ENCODE data around the gene ZNF800. TPM values are rescaled to one million over a fixed set of nuclear protein-coding genes. Genes with fewer than 3 reads are reported as not detected.

ZNF800 gene
- total RNA-seq, 3 donors from 2014 or later, result 29.5 to 51.1 (median 31.0) TPM

GRCh38 chr7:127419196-127419595, 26.7 kb upstream of the ZNF800 start:
- Histone ChIP-seq H3K36me3 (no peaks in the 10 kb centered on the region), H3K27ac (no peak overlapping the region), H3K4me1 (no peaks in the 10 kb centered on the region), H3K27me3 (no peaks in the 10 kb centered on the region), H3K9me3 (no peaks in the 10 kb centered on the region), H3K4me3 (no peak overlapping the region)
- no peak for DNase-seq (ENCODE audit: low spot score in 2 of 2)
- TF ChIP-seq CTCF (IDR thresholded peaks at IDR 0.05) (no peak), POLR2AphosphoS5 (IDR thresholded peaks at IDR 0.05) (no peak), POLR2A (IDR thresholded peaks at IDR 0.05) (no peak)
- intact Hi-C loops (cut with DNase I; ENCODE audit: low total_unique reads), result no loop called here

- Histone ChIP-seq H3K27me3 (no peaks in the 10 kb centered on the region), H3K4me1 (no peaks in the 10 kb centered on the region), H3K9me3 (no peaks in the 10 kb centered on the region), H3K36me3 (no peaks in the 10 kb centered on the region), H3K27ac (no peak overlapping the region), H3K4me3 (no peak overlapping the region)
- DNase-seq (ENCODE audit: low spot score in 2 of 2), result no peak
- intact Hi-C loops (cut with DNase I; ENCODE audit: low total_unique reads), result no loop called here
- TF ChIP-seq POLR2AphosphoS5 (IDR thresholded peaks at IDR 0.05), result no peak
- no peak for TF ChIP-seq CTCF (IDR thresholded peaks at IDR 0.05)
- no peak for TF ChIP-seq POLR2A (IDR thresholded peaks at IDR 0.05)
Observed at GRCh38 chr7:127418459-127418858, 26.0 kb upstream of the ZNF800 start.

GRCh38 chr7:127417346-127417745, 24.8 kb upstream of the ZNF800 start:
- Histone ChIP-seq H3K4me3 (no peak overlapping the region), H3K27me3 (no peaks in the 10 kb centered on the region), H3K4me1 (no peaks in the 10 kb centered on the region), H3K9me3 (no peaks in the 10 kb centered on the region), H3K36me3 (no peaks in the 10 kb centered on the region), H3K27ac (no peak overlapping the region)
- intact Hi-C loops (cut with DNase I; ENCODE audit: low total_unique reads), result no loop called here
- TF ChIP-seq POLR2AphosphoS5 (IDR thresholded peaks at IDR 0.05) (no peak), POLR2A (IDR thresholded peaks at IDR 0.05) (no peak), CTCF (IDR thresholded peaks at IDR 0.05) (no peak)
- no peak for DNase-seq (ENCODE audit: low spot score in 2 of 2)

- Histone ChIP-seq H3K4me3 (no peak overlapping the region), H3K9me3 (no peaks in the 10 kb centered on the region), H3K27me3 (no peaks in the 10 kb centered on the region), H3K36me3 (no peaks in the 10 kb centered on the region), H3K4me1 (no peaks in the 10 kb centered on the region), H3K27ac (no peak overlapping the region)
- no peak for TF ChIP-seq POLR2AphosphoS5 (IDR thresholded peaks at IDR 0.05)
- TF ChIP-seq POLR2A (IDR thresholded peaks at IDR 0.05), result no peak
- no peak for TF ChIP-seq CTCF (IDR thresholded peaks at IDR 0.05)
- no peak for DNase-seq (ENCODE audit: low spot score in 2 of 2)
- intact Hi-C loops (cut with DNase I; ENCODE audit: low total_unique reads), result no loop called here
Observed at GRCh38 chr7:127415060-127415742, 22.7 kb upstream of the ZNF800 start.

GRCh38 chr7:127413962-127414361, 21.5 kb upstream of the ZNF800 start:
- H3K9me3 ChIP-seq, result no peaks in the 10 kb centered on the region
- H3K27me3 ChIP-seq, result no peaks in the 10 kb centered on the region
- no peak overlapping the region for H3K4me3 ChIP-seq
- no peak for TF ChIP-seq CTCF (IDR thresholded peaks at IDR 0.05)
- no peak for TF ChIP-seq POLR2AphosphoS5 (IDR thresholded peaks at IDR 0.05)
- no peak for TF ChIP-seq POLR2A (IDR thresholded peaks at IDR 0.05)
- intact Hi-C loops (cut with DNase I; ENCODE audit: low total_unique reads), result no loop called here
- no peak for DNase-seq (ENCODE audit: low spot score in 2 of 2)
- H3K27ac ChIP-seq, result no peak overlapping the region
- H3K4me1 ChIP-seq, result no peaks in the 10 kb centered on the region
- H3K36me3 ChIP-seq, result no peaks in the 10 kb centered on the region

Measured in breast epithelium (tissue), 4 donors.